Measurements from ENCODE around the gene SLX4IP.
A peak's percentile ranks its signal among the peaks of the same experiment; 100 is the strongest.

SLX4IP gene

GRCh38 chr20:10448270-10449156 is 13.4 kb downstream of the SLX4IP start:
- no peak for FAIRE-seq
- no peak for DNase-seq (ENCODE audit: insufficient read length)
- TF ChIP-seq TAF1 (IDR thresholded peaks at IDR 0.05; ENCODE audit: borderline replicate concordance, low read depth, low read length) (no peak), POLR2A (IDR thresholded peaks at IDR 0.05; ENCODE audit: low read depth, low read length) (no peak)

- FAIRE-seq, result no peak
- no peak for DNase-seq (ENCODE audit: insufficient read length)
- TF ChIP-seq POLR2A (IDR thresholded peaks at IDR 0.05; ENCODE audit: low read depth, low read length), result no peak
- no peak for TF ChIP-seq TAF1 (IDR thresholded peaks at IDR 0.05; ENCODE audit: borderline replicate concordance, low read depth, low read length)
- TF ChIP-seq POLR2AphosphoS5 (IDR thresholded peaks at IDR 0.05; ENCODE audit: low read depth, low read length), result no peak
Observed at GRCh38 chr20:10449270-10449669, 14.2 kb downstream of the SLX4IP start.

GRCh38 chr20:10453241-10453640 is 18.1 kb downstream of the SLX4IP start:
- DNase-seq (ENCODE audit: insufficient read length), result no peak
- peak; percentile 87 for FAIRE-seq

GRCh38 chr20:10454151-10454750 is 19.1 kb downstream of the SLX4IP start:
- DNase-seq (ENCODE audit: insufficient read length) (no peak), FAIRE-seq (peak; percentile 30)
- TF ChIP-seq POLR2A (IDR thresholded peaks at IDR 0.05; ENCODE audit: low read depth, low read length) (no peak), TAF1 (IDR thresholded peaks at IDR 0.05; ENCODE audit: borderline replicate concordance, low read depth, low read length) (no peak), POLR2AphosphoS5 (IDR thresholded peaks at IDR 0.05; ENCODE audit: low read depth, low read length) (no peak)

More at GRCh38 chr20:10453241-10453640, 18.1 kb downstream of the SLX4IP start:
- TF ChIP-seq TAF1 (IDR thresholded peaks at IDR 0.05; ENCODE audit: borderline replicate concordance, low read depth, low read length) (no peak), POLR2A (IDR thresholded peaks at IDR 0.05; ENCODE audit: low read depth, low read length) (no peak)

- TF ChIP-seq TAF1 (IDR thresholded peaks at IDR 0.05; ENCODE audit: borderline replicate concordance, low read depth, low read length), result no peak
- TF ChIP-seq POLR2AphosphoS5 (IDR thresholded peaks at IDR 0.05; ENCODE audit: low read depth, low read length), result no peak
- no peak for TF ChIP-seq POLR2A (IDR thresholded peaks at IDR 0.05; ENCODE audit: low read depth, low read length)
- no peak for FAIRE-seq
Observed at GRCh38 chr20:10461495-10461894, 26.4 kb downstream of the SLX4IP start.

GRCh38 chr20:10462516-10462915 is 27.4 kb downstream of the SLX4IP start:
- FAIRE-seq (no peak), DNase-seq (ENCODE audit: insufficient read length) (no peak)
- no peak for TF ChIP-seq POLR2AphosphoS5 (IDR thresholded peaks at IDR 0.05; ENCODE audit: low read depth, low read length)
- TF ChIP-seq TAF1 (IDR thresholded peaks at IDR 0.05; ENCODE audit: borderline replicate concordance, low read depth, low read length), result no peak
- no peak for TF ChIP-seq POLR2A (IDR thresholded peaks at IDR 0.05; ENCODE audit: low read depth, low read length)

More at GRCh38 chr20:10461495-10461894, 26.4 kb downstream of the SLX4IP start:
- DNase-seq (ENCODE audit: insufficient read length), result no peak

GRCh38 chr20:10463622-10464021 is 28.5 kb downstream of the SLX4IP start:
- FAIRE-seq (no peak), DNase-seq (ENCODE audit: insufficient read length) (no peak)
- TF ChIP-seq POLR2A (IDR thresholded peaks at IDR 0.05; ENCODE audit: low read depth, low read length) (no peak), POLR2AphosphoS5 (IDR thresholded peaks at IDR 0.05; ENCODE audit: low read depth, low read length) (no peak), TAF1 (IDR thresholded peaks at IDR 0.05; ENCODE audit: borderline replicate concordance, low read depth, low read length) (no peak)

- TF ChIP-seq POLR2AphosphoS5 (IDR thresholded peaks at IDR 0.05; ENCODE audit: low read depth, low read length), result no peak
- no peak for TF ChIP-seq POLR2A (IDR thresholded peaks at IDR 0.05; ENCODE audit: low read depth, low read length)
- TF ChIP-seq TAF1 (IDR thresholded peaks at IDR 0.05; ENCODE audit: borderline replicate concordance, low read depth, low read length), result no peak
- no peak for DNase-seq (ENCODE audit: insufficient read length)
- no peak for FAIRE-seq
Observed at GRCh38 chr20:10465135-10465534, 30.0 kb downstream of the SLX4IP start.

- FAIRE-seq (no peak), DNase-seq (ENCODE audit: insufficient read length) (no peak)
- TF ChIP-seq POLR2A (IDR thresholded peaks at IDR 0.05; ENCODE audit: low read depth, low read length), result no peak
- no peak for TF ChIP-seq POLR2AphosphoS5 (IDR thresholded peaks at IDR 0.05; ENCODE audit: low read depth, low read length)
- no peak for TF ChIP-seq TAF1 (IDR thresholded peaks at IDR 0.05; ENCODE audit: borderline replicate concordance, low read depth, low read length)
Observed at GRCh38 chr20:10466325-10466724, 31.2 kb downstream of the SLX4IP start.

- DNase-seq (ENCODE audit: insufficient read length) (no peak), FAIRE-seq (no peak)
- TF ChIP-seq POLR2A (IDR thresholded peaks at IDR 0.05; ENCODE audit: low read depth, low read length), result no peak
- no peak for TF ChIP-seq TAF1 (IDR thresholded peaks at IDR 0.05; ENCODE audit: borderline replicate concordance, low read depth, low read length)
- TF ChIP-seq POLR2AphosphoS5 (IDR thresholded peaks at IDR 0.05; ENCODE audit: low read depth, low read length), result no peak
Observed at GRCh38 chr20:10466855-10467254, 31.8 kb downstream of the SLX4IP start.

GRCh38 chr20:10467681-10468339 is 32.7 kb downstream of the SLX4IP start:
- no peak for TF ChIP-seq TAF1 (IDR thresholded peaks at IDR 0.05; ENCODE audit: borderline replicate concordance, low read depth, low read length)
- no peak for TF ChIP-seq POLR2A (IDR thresholded peaks at IDR 0.05; ENCODE audit: low read depth, low read length)
- no peak for TF ChIP-seq POLR2AphosphoS5 (IDR thresholded peaks at IDR 0.05; ENCODE audit: low read depth, low read length)

More at GRCh38 chr20:10467681-10468339, 32.7 kb downstream of the SLX4IP start:
- DNase-seq (ENCODE audit: insufficient read length), result no peak
- no peak for FAIRE-seq

All from GM12892 (cell line).